Ascending aorta (tissue), 2 donors: ENCODE data around the gene ZNF689. TPM values are rescaled to one million over a fixed set of nuclear protein-coding genes. Genes with fewer than 3 reads are reported as not detected.

ENCODE experiments used
- DNase-seq, 2 donors: peaks; one replicate each; pipeline ENCODE4 v3.0.0-alpha.2; 2019; ENCODE audit warnings: low spot score in 2 of 2
- H3K27ac ChIP-seq, 2 donors: fragments of 200-600 bp; sonication (generic); one replicate each; pipeline ENCODE4 v1.5.1; 2016 to 2017; ENCODE audit warnings: mild to moderate bottlenecking in 1 of 2
- H3K27me3 ChIP-seq: fragments of 200-600 bp; sonication (generic); one replicate; pipeline ENCODE4 v1.5.1; 2017
- H3K36me3 ChIP-seq, 2 donors: fragments of 200-600 bp; sonication (generic); one replicate each; pipeline ENCODE4 v1.5.1; 2016
- H3K4me1 ChIP-seq, 2 donors: fragments of 200-600 bp; sonication (generic); one replicate each; pipeline ENCODE4 v1.5.1; 2016 to 2017; ENCODE audit warnings: mild to moderate bottlenecking in 1 of 2
- H3K4me3 ChIP-seq, 2 donors: fragments of 200-600 bp; sonication (generic); one replicate each; pipeline ENCODE4 v1.5.1; 2016 to 2017; ENCODE audit warnings: mild to moderate bottlenecking in 1 of 2
- H3K9me3 ChIP-seq, 2 donors: fragments of 200-600 bp; sonication (generic); one replicate each; pipeline ENCODE4 v1.5.1; 2016
- intact Hi-C: fragments of 100-400 bp; cut with DNase I; formaldehyde crosslinking; loops from one replicate; pipeline ENCODE4 v1.15.1; 2023
- total RNA-seq: library from RNA; depleted of rRNA; stranded (reverse); fragments of >200 nt; gene quantifications from one replicate; pipeline ENCODE4 v1.1.0, GENCODE V29; 2016
- TF ChIP-seq, protein P1 (sequence below), 3 experiments: fragments of 200-600 bp in 2 of 3; fragments of 450-650 bp in 1 of 3; sonication (generic) in 2 of 3; IDR thresholded peaks; one replicate each; pipeline ENCODE4 v1.5.1; 2016 to 2019; ENCODE audit warnings: antibody characterized with exemption in 3 of 3, mild to moderate bottlenecking in 1 of 3, moderate library complexity in 1 of 3

ZNF689 gene
- total RNA-seq, 1 donor from 2014 or later: 7.0 TPM

DNA sequence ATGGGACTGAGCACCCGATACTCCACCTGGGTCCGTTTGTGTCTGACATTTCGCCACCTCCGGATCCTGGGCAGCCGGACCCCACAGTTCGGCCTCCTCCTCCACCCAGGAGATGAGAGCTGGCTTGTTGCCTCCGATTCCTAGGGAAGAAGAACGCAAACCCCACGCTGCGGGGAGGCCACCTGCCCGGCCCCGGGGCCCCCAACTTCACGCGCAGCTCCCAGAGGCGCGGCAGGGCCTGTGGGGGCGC is 52.6 kb downstream of the ZNF689 start:
- no peaks in the 10 kb centered on the region for H3K27me3 ChIP-seq
- peaks cover 9 to 10% of the 10 kb centered on the region in 2 donors for H3K4me1 ChIP-seq
- peaks cover 17 to 34% of the 10 kb centered on the region in 2 donors for H3K36me3 ChIP-seq
- TF ChIP-seq, protein P1, sequence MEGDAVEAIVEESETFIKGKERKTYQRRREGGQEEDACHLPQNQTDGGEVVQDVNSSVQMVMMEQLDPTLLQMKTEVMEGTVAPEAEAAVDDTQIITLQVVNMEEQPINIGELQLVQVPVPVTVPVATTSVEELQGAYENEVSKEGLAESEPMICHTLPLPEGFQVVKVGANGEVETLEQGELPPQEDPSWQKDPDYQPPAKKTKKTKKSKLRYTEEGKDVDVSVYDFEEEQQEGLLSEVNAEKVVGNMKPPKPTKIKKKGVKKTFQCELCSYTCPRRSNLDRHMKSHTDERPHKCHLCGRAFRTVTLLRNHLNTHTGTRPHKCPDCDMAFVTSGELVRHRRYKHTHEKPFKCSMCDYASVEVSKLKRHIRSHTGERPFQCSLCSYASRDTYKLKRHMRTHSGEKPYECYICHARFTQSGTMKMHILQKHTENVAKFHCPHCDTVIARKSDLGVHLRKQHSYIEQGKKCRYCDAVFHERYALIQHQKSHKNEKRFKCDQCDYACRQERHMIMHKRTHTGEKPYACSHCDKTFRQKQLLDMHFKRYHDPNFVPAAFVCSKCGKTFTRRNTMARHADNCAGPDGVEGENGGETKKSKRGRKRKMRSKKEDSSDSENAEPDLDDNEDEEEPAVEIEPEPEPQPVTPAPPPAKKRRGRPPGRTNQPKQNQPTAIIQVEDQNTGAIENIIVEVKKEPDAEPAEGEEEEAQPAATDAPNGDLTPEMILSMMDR (IDR thresholded peaks at IDR 0.05): no peak
- intact Hi-C loops: no loop called here
- DNase-seq: no peak
- H3K27ac ChIP-seq: peak overlapping the region; percentile 92 to 94
- peak overlapping the region; percentile 91 for H3K4me3 ChIP-seq
- H3K9me3 ChIP-seq: no peaks in the 10 kb centered on the region

DNA sequence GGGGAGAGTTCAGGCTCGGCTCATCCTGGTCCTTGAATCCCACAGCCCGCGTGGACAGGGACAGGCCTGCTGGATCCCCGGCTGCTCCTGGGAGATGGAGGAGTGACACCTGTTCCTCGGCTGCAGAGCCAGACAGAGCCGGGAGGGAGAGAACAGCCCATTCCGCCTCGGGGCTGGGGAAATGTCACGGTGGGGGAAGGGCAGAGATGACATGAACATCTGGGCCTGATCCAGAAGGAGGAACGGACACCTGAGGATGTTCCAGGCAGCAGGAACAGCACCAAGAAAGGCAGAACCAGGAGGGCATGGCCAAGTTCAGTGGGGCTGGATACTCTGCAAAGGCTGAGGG is 54.1 kb downstream of the ZNF689 start:
- Histone ChIP-seq H3K27ac (no peak overlapping the region), H3K4me3 (no peak overlapping the region), H3K27me3 (no peaks in the 10 kb centered on the region), H3K9me3 (no peaks in the 10 kb centered on the region), H3K36me3 (peaks cover 17 to 34% of the 10 kb centered on the region in 2 donors), H3K4me1 (peaks cover 8 to 9% of the 10 kb centered on the region in 2 donors)
- DNase-seq: no peak
- intact Hi-C loops: no loop called here
- TF ChIP-seq, protein P1 (IDR thresholded peaks at IDR 0.05): no peak

- Histone ChIP-seq H3K4me1 (peaks cover 8 to 9% of the 10 kb centered on the region in 2 donors), H3K9me3 (no peaks in the 10 kb centered on the region), H3K27me3 (no peaks in the 10 kb centered on the region), H3K4me3 (no peak overlapping the region), H3K36me3 (peaks cover 17 to 34% of the 10 kb centered on the region in 2 donors), H3K27ac (no peak overlapping the region)
- intact Hi-C loops: no loop called here
- DNase-seq: no peak
- TF ChIP-seq, protein P1 (IDR thresholded peaks at IDR 0.05): no peak
Observed at GRCh38 chr16:30555315-30556124, 54.7 kb downstream of the ZNF689 start.

DNA sequence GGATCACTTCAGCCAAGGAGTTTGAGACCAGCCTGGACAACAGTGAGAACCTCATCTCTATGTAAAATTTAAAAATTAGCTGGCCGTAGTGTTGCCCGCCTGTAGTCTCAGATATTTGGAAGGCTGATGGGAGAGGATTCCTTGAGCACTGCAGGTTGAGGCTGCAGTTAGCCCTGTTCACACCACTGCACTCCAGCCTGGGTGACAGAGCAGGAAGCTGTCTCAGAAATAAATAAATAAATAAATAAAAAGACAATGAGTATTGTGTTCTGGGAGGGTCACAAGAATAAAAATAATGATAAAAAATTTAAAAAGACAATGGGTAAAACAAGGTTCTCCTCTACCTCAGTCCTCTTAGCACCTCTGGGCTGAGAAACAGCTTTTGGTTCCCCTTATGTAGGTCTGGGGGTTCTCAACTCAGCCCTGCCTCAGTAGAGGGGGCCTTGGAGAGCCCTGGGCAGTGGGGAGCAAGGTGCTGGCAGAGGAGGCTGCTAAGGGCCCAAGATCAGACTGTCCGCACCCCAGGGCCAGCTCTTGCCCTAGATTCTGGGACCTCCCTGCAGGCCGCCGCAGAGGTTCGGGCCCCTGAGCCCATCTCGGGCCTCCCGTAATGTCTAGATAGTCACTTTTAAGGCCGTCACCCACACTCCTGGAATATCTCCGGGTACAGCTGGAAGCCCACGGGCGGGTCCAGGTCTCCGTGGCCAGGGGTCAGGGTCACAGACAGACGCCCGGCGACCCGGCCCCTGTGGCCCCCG is 55.5 kb downstream of the ZNF689 start:
- TF ChIP-seq, protein P1 (IDR thresholded peaks at IDR 0.05): no peak
- no peak for DNase-seq
- no peaks in the 10 kb centered on the region for H3K9me3 ChIP-seq
- H3K27ac ChIP-seq: no peak overlapping the region
- H3K27me3 ChIP-seq: no peaks in the 10 kb centered on the region
- intact Hi-C loops: no loop called here
- H3K36me3 ChIP-seq: peaks cover 17 to 34% of the 10 kb centered on the region in 2 donors
- H3K4me3 ChIP-seq: no peak overlapping the region
- peaks cover 8 to 9% of the 10 kb centered on the region in 2 donors for H3K4me1 ChIP-seq

GRCh38 chr16:30553393-30553899 is 56.7 kb downstream of the ZNF689 start:
- no peak for DNase-seq
- Histone ChIP-seq H3K36me3 (peaks cover 17 to 34% of the 10 kb centered on the region in 2 donors), H3K4me3 (no peak overlapping the region), H3K27me3 (no peaks in the 10 kb centered on the region), H3K4me1 (peaks cover 8 to 9% of the 10 kb centered on the region in 2 donors), H3K27ac (no peak overlapping the region), H3K9me3 (no peaks in the 10 kb centered on the region)
- TF ChIP-seq, protein P1 (IDR thresholded peaks at IDR 0.05): no peak
- intact Hi-C loops: no loop called here
